ENCODE results near the gene DLEU7. TPM values are rescaled to one million over a fixed set of nuclear protein-coding genes. Genes with fewer than 3 reads are reported as not detected.

The DLEU7 gene
- total and polyA plus RNA-seq, 9 of the 15 experiments (the other 6 are each of a cell fraction or from before 2014, with no cell fraction given): 0.03 to 0.06 TPM; not detected in 7

GRCh38 chr13:50780201-50781015 lies 63.1 kb downstream of the DLEU7 start:
- Histone ChIP-seq H3K9ac (ENCODE audit: insufficient read depth in 1 of 2, low read depth in 2 of 2, low read length in 2 of 2) (no peak overlapping the region), H3K4me1 (replicated peaks in 1 of 2; ENCODE audit: control insufficient read depth in 2 of 2, insufficient read depth in 2 of 2, low read length in 2 of 2) (no peaks in the 10 kb centered on the region), H3K4me2 (ENCODE audit: insufficient read depth, low read length) (no peak overlapping the region), H3K4me3 (no peak overlapping the region), H3K27me3 (ENCODE audit: control insufficient read depth in 2 of 2, insufficient read depth in 2 of 2, low read length in 2 of 2) (peaks cover 0 to 3% of the 10 kb centered on the region in 2 experiments; a peak in 2 of 5 replicates), H3K79me2 (ENCODE audit: control insufficient read depth, insufficient read depth, low read length) (no peaks in the 10 kb centered on the region), H3K9me3 (replicated peaks; ENCODE audit: control insufficient read depth, insufficient read depth, low read depth, low read length) (no peaks in the 10 kb centered on the region; the same call in 1 of the 2 replicates), H2AFZ (ENCODE audit: low read depth, low read length) (no peak overlapping the region), H3K27ac (ENCODE audit: extremely low read depth, low read depth, low read length) (no peak overlapping the region), H3K9me1 (ENCODE audit: control insufficient read depth, insufficient read depth, low read length) (no peaks in the 10 kb centered on the region), H3K36me3 (ENCODE audit: control insufficient read depth, insufficient read depth, low read length) (no peaks in the 10 kb centered on the region), H4K20me1 (replicated peaks; ENCODE audit: control insufficient read depth, insufficient read depth, low read length) (no peaks in the 10 kb centered on the region)
- FAIRE-seq (no peak), DNase-seq (ENCODE audit: extremely low read depth in 1 of 4, low spot score in 3 of 4) (no peak), ATAC-seq (no peak)
- POLR2A ChIA-PET: no interaction called here
- CTCF ChIA-PET (ENCODE audit: low intra/inter-chr PET ratio): interaction anchor here (0.6 kb wide), 1 partner anchor 813 kb away, joined by 3 read pairs; no protein-coding TSS in a partner anchor
- in situ Hi-C loops (cut with MboI): no loop called here
- 2% methylated on average over 7 of the region's 9 CpGs for WGBS (ENCODE audit: insufficient coverage, low coverage, missing lambda C conversion rate)
- BruUV-seq (replicated peaks): no TSS peak
- intact Hi-C loops (cut with micrococcal nuclease): no loop called here
- TF ChIP-seq HEY1 (CRISPR knock-in tag; IDR thresholded peaks at IDR 0.05; ENCODE audit: borderline replicate concordance): no peak
- no peak for TF ChIP-seq NFE2 (IDR thresholded peaks at IDR 0.05; ENCODE audit: low read depth)
- TF ChIP-seq SRSF7 (optimal IDR thresholded peaks at IDR 0.05; ENCODE audit: low read depth, low read length): no peak

- Histone ChIP-seq H3K4me1 (replicated peaks in 1 of 2; ENCODE audit: control insufficient read depth in 2 of 2, insufficient read depth in 2 of 2, low read length in 2 of 2) (no peaks in the 10 kb centered on the region), H3K9me3 (replicated peaks; ENCODE audit: control insufficient read depth, insufficient read depth, low read depth, low read length) (no peaks in the 10 kb centered on the region; the same call in 1 of the 2 replicates), H3K4me3 (no peak overlapping the region), H3K36me3 (ENCODE audit: control insufficient read depth, insufficient read depth, low read length) (no peaks in the 10 kb centered on the region), H3K27ac (ENCODE audit: extremely low read depth, low read depth, low read length) (no peak overlapping the region), H2AFZ (ENCODE audit: low read depth, low read length) (no peak overlapping the region), H3K9me1 (ENCODE audit: control insufficient read depth, insufficient read depth, low read length) (no peaks in the 10 kb centered on the region), H4K20me1 (replicated peaks; ENCODE audit: control insufficient read depth, insufficient read depth, low read length) (no peaks in the 10 kb centered on the region), H3K4me2 (ENCODE audit: insufficient read depth, low read length) (no peak overlapping the region), H3K27me3 (ENCODE audit: control insufficient read depth in 2 of 2, insufficient read depth in 2 of 2, low read length in 2 of 2) (peaks cover 0 to 3% of the 10 kb centered on the region in 2 experiments; a peak in 2 of 5 replicates), H3K9ac (ENCODE audit: insufficient read depth in 1 of 2, low read depth in 2 of 2, low read length in 2 of 2) (no peak overlapping the region), H3K79me2 (ENCODE audit: control insufficient read depth, insufficient read depth, low read length) (no peaks in the 10 kb centered on the region)
- POLR2A ChIA-PET: no interaction called here
- intact Hi-C loops (cut with micrococcal nuclease) (no loop called here), in situ Hi-C loops (cut with MboI) (no loop called here)
- FAIRE-seq (no peak), DNase-seq (ENCODE audit: extremely low read depth in 1 of 4, low spot score in 3 of 4) (no peak), ATAC-seq (no peak)
- BruUV-seq (replicated peaks): no TSS peak
- 4% methylated on average over 8 of the region's 8 CpGs for WGBS (ENCODE audit: insufficient coverage, low coverage, missing lambda C conversion rate)
- CTCF ChIA-PET (ENCODE audit: low intra/inter-chr PET ratio): no interaction called here
- no peak for TF ChIP-seq MCM5 (IDR thresholded peaks at IDR 0.05; ENCODE audit: low read depth)
- TF ChIP-seq ZFP36 (IDR thresholded peaks at IDR 0.05; ENCODE audit: low read depth, low read length, partially characterized antibody): no peak
- TF ChIP-seq CBX1 (IDR thresholded peaks at IDR 0.05; ENCODE audit: low read depth): no peak
- TF ChIP-seq USF1 (CRISPR knock-in tag; IDR thresholded peaks at IDR 0.05): no peak
- no peak for TF ChIP-seq TCF3 (CRISPR knock-in tag; IDR thresholded peaks at IDR 0.05)
- TF ChIP-seq TSHZ1 (CRISPR knock-in tag; IDR thresholded peaks at IDR 0.05): no peak
- TF ChIP-seq ASH1L (IDR thresholded peaks at IDR 0.05; ENCODE audit: borderline replicate concordance, low read depth, partially characterized antibody): no peak
Measured at GRCh38 chr13:50779443-50780200, 63.9 kb downstream of the DLEU7 start.

Measured in K562 (cell line).